NT2/D1 (cell line): ENCODE measurements around the gene NFATC4.

Experiments
- DNase-seq: peaks from one replicate; pipeline ENCODE4 v3.0.0-alpha.2; 2011; ENCODE audit warnings: low read depth, low spot score
- H3K27me3 ChIP-seq: 2 replicates; pipeline ENCODE4 v1.6.0; 2011; ENCODE audit warnings: mild to moderate bottlenecking; ENCODE audit not compliant: insufficient read length, insufficient read depth
- H3K36me3 ChIP-seq: 2 replicates; pipeline ENCODE4 v1.6.1; 2011; ENCODE audit warnings: mild to moderate bottlenecking, low read length, mixed read lengths; ENCODE audit not compliant: insufficient read depth, insufficient read length
- H3K4me1 ChIP-seq: 2 replicates; pipeline ENCODE4 v1.5.1; 2011; ENCODE audit not compliant: insufficient read depth, insufficient read length
- H3K4me3 ChIP-seq: 2 replicates; pipeline ENCODE4 v1.5.1; 2011; ENCODE audit warnings: low read depth; ENCODE audit not compliant: insufficient read length
- H3K9ac ChIP-seq: 2 replicates; pipeline ENCODE4 v1.6.0; 2011; ENCODE audit warnings: low read depth; ENCODE audit not compliant: insufficient read length
- H3K9me3 ChIP-seq: 2 replicates; pipeline ENCODE4 v1.5.1; 2011; ENCODE audit warnings: mild to moderate bottlenecking, low read length; ENCODE audit not compliant: insufficient read depth
- SUZ12 ChIP-seq: IDR thresholded peaks from 2 replicates; pipeline ENCODE4 v1.6.1; 2011; ENCODE audit not compliant: insufficient read length, insufficient read depth; ENCODE audit errors: extremely low read depth
- YY1 ChIP-seq: IDR thresholded peaks from 2 replicates; pipeline ENCODE4 v1.6.1; 2011; ENCODE audit not compliant: insufficient read length, insufficient read depth
- ZNF274 ChIP-seq: IDR thresholded peaks from 2 replicates; pipeline ENCODE4 v1.6.1; 2011; ENCODE audit warnings: mild to moderate bottlenecking, low read depth, low read length

NFATC4 gene

GRCh38 chr14:24334431-24335291 is 33.3 kb upstream of the NFATC4 start, which contains the start of gene ADCY4:
Gene ADCY4, minus strand, starts transcription at chr14:24335071. Its CDS starts 419 bp downstream, at chr14:24334652.
- no peak for DNase-seq
- Histone ChIP-seq H3K4me1 (no peaks in the 10 kb centered on the region), H3K36me3 (no peaks in the 10 kb centered on the region), H3K9me3 (no peaks in the 10 kb centered on the region), H3K9ac (peak within 1 kb of the TSS; percentile 82), H3K27me3 (peaks cover 61% of the 10 kb centered on the region), H3K4me3 (peak within 1 kb of the TSS; percentile 48)
- TF ChIP-seq SUZ12 (no peak), YY1 (no peak), ZNF274 (no peak)

DNA sequence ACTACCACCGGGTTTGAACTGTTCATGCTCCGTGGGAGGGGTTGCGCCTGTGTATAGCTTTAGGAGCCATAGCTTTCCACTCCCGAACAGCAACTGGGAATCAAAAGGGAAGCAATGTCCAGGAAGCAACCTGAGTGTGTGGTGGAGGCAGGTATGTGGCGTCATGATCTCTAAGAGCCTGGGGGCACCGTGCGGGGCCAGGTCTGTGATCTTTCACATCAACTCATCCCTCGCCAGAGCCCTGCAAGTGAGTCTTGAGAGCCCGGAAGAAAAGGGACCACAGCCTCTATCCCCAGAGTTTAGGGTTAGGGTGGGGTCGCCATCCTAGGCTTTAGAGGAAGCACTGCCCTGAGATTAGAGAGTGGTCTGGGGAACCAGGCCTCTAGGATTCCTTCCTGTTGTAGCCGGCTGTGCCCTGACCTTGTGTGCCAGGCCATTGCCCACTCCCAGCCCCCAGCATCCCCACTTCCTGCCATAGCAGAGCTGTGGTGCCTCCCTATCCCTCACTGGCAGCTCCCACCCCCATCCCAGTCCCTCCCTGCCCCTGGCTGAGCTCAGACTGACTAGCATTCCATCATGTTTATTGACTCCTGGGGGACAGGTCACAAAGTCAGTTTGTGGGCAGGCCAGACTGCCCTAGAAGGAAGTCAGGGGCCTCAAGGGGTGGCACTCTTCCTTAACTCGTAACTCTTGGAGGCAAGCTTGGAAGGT is 32.4 kb upstream of the NFATC4 start:
- no peak for DNase-seq
- H3K4me1 ChIP-seq: no peaks in the 10 kb centered on the region
- no peak overlapping the region for H3K4me3 ChIP-seq
- H3K9ac ChIP-seq: no peak overlapping the region
- H3K27me3 ChIP-seq: peaks cover 53% of the 10 kb centered on the region
- H3K36me3 ChIP-seq: no peaks in the 10 kb centered on the region
- H3K9me3 ChIP-seq: no peaks in the 10 kb centered on the region
- no peak for TF ChIP-seq SUZ12
- no peak for TF ChIP-seq ZNF274
- no peak for TF ChIP-seq YY1

DNA sequence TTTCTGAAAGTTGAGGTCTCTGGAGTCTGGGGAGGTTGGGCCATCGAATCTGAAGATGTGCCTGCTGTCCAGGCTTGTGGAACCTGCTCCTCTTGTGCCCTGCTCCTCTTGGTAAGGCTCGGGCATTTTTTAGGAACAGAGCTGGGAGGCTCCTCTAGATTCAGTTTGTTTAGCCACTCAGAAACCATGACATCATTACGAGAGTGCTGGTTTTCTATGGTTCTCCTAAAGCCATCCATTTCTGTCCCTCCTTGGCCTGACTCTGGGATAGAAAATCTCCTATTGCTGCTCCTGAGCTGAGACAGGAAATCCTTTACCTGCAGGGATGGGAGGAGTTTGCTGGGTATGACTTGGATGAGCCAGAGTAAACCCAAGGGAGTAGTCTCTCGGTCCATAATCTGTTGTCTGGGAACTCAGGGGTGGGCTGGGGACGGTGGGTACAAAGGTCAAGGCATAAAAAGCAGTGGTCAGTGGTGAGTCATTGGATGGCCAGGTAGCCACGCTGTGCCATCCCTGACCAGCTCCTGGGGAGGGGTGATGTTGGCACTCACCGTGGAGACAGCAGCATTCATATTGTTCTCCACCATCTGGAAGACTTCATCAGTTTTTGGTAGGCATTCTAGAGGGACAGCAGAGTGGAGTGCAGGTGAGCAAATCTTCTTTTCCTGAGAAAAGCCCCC is 30.7 kb upstream of the NFATC4 start:
- no peaks in the 10 kb centered on the region for H3K9me3 ChIP-seq
- H3K4me3 ChIP-seq: no peak overlapping the region
- H3K27me3 ChIP-seq: peaks cover 39% of the 10 kb centered on the region
- no peaks in the 10 kb centered on the region for H3K36me3 ChIP-seq
- DNase-seq: no peak
- no peak overlapping the region for H3K9ac ChIP-seq
- TF ChIP-seq SUZ12 (no peak), ZNF274 (no peak), YY1 (no peak)
- H3K4me1 ChIP-seq: no peaks in the 10 kb centered on the region

GRCh38 chr14:24337824-24338175 is 30.2 kb upstream of the NFATC4 start:
- Histone ChIP-seq H3K9me3 (no peaks in the 10 kb centered on the region), H3K9ac (no peak overlapping the region), H3K36me3 (no peaks in the 10 kb centered on the region), H3K4me1 (no peaks in the 10 kb centered on the region), H3K27me3 (peaks cover 34% of the 10 kb centered on the region), H3K4me3 (no peak overlapping the region)
- no peak for TF ChIP-seq YY1
- no peak for TF ChIP-seq ZNF274
- no peak for TF ChIP-seq SUZ12
- no peak for DNase-seq

DNA sequence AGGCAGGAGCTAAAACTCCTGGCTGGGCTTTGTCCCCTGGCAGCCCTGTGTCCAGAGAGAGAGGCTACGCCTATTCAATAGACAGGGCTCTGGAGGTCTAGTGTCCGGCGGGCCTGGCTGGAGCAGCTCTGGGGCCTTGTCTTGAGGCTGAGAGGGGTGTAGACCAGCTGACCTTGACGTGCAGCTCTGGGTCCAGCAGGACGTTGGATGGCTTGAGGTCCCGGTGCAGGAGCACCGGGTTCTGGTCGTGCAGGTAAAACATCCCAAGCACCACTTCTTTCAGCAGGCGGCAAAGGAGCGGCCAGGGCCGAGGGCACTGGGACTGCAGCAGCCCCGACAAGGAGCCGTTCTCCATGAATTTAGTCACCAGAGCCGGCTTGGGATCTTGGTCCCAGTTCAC is 29.1 kb upstream of the NFATC4 start:
- peaks cover 25% of the 10 kb centered on the region for H3K27me3 ChIP-seq
- TF ChIP-seq YY1 (no peak), ZNF274 (no peak), SUZ12 (no peak)
- no peak overlapping the region for H3K4me3 ChIP-seq
- H3K9me3 ChIP-seq: no peaks in the 10 kb centered on the region
- no peaks in the 10 kb centered on the region for H3K4me1 ChIP-seq
- no peak for DNase-seq
- no peak overlapping the region for H3K9ac ChIP-seq
- H3K36me3 ChIP-seq: no peaks in the 10 kb centered on the region

DNA sequence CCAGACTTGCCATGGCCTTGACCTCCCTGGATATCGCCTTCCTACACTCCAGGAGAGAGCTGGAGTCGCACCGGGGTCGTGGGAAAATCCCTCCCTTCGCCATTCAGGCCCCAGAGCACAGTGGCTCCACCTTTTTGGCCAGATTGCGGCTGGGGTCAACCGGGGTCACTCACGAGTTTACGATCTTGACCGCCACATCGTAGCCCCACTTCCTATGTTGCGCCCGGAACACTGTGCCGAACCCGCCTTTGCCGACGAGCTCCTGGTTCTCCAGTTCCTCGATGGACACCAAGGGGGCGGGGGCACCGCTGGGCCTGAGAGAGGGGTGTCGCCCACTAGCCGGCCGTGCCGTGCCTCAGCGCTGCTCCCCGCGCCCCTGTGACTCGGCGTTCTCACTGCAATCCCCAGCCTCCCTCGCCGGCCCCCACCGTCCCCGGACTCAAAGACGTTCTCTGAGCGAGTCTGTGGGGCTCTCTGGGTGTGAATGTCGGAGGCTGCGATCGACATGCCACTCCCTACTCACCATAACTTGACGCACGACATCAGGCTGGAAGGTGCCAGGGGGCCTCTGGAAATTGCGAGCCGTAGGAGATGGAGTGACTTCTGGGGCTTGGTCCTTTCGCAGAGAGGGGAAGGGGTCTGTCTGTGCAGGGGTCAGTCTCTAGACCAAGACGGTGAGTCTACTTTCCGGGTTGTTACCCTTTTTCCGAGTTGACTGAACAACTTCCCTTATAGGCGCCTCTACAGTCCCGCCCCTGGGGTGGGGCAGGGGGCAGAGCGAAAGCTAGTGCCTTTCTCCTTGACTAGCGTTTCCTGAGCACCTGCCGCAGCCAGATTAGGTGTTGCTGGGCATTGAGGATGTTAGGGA is 28.5 kb upstream of the NFATC4 start, which contains the start of gene RIPK3:
RIPK3 (minus strand) TSS at position 708 of the 868 bp plus-strand sequence; CDS start at position 543, 165 bp downstream.
- no peak within 1 kb of the TSS for H3K9ac ChIP-seq
- no peak within 1 kb of the TSS for H3K4me3 ChIP-seq
- no peaks in the 10 kb centered on the region for H3K4me1 ChIP-seq
- TF ChIP-seq ZNF274 (no peak), YY1 (no peak), SUZ12 (no peak)
- H3K36me3 ChIP-seq: no peaks in the 10 kb centered on the region
- H3K27me3 ChIP-seq: peaks cover 18% of the 10 kb centered on the region
- H3K9me3 ChIP-seq: no peaks in the 10 kb centered on the region
- no peak for DNase-seq
